GM19397 (cell line): ENCODE data around the gene CBX6.

Experiments
- ATAC-seq: cut with Tn5 transposase; IDR thresholded peaks from one replicate; pipeline ENCODE4 v1.9.1; 2021; ENCODE audit warnings: mild to moderate bottlenecking, moderate library complexity; ENCODE audit not compliant: unreplicated experiment

CBX6 gene

DNA sequence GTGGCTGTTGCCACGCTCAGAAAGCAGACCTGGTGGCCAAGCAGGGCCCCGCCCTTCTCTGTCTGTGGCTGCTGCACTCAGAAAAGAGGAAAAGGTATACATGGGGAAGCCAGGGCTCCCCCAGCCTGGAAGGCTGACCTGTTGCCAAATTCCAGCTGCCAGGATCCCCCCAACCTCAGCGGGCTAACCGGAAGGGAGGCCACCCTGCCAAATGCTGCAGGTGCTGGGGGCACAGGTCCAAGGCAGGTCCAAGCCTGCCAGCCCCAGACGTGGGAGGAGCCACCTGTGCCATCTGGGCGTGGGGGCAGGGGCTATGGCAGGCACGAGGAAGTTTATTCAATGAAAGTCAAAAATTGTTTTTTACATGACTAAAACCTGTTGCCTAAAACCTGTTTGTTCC lies 30.8 kb downstream of the CBX6 start:
- no peak for ATAC-seq

DNA sequence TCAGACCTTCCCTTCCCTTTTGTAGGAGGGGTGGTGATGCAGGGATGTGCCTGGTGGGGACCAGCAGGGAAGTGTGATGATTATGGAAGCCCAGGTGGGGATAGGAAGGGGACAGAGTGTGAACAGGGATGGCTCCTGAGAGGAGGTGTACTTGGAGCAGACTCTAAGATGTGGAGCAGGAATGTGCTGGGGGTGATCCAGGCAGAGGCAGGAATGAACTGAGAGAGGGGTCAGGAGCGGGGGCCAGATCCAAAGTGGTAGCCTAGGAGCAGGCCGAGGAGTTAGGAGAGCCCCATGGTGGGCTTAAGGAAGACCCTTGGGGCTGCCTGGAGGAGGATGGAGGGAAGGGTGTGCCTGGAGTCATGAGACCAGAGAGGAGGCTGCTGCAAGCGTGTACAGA lies 31.9 kb downstream of the CBX6 start:
- ATAC-seq = no peak

DNA sequence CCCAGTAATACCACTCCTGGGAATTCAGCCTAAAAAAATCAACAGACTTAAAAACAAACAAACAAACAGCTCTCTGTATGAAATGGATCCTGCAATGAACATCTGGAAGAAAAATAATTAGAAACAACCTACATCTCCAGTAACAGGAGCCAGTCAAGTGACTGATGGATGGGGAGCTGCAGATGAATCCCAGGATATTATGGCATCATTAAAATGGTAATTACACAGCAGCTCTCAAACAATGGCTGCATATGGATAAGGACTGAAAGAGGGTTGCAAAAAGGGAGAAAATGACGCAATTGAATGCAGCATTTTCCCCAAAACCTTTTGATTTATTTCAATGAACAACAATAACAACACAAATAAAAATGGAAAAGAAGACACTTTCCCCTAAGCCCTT lies 32.3 kb downstream of the CBX6 start:
- ATAC-seq = no peak

- ATAC-seq = no peak
Measured at GRCh38 chr22:38837414-38837928, 34.5 kb downstream of the CBX6 start.

GRCh38 chr22:38835888-38836301 lies 36.1 kb downstream of the CBX6 start:
- ATAC-seq = no peak

- ATAC-seq = no peak
Measured at GRCh38 chr22:38834991-38835390, 37.0 kb downstream of the CBX6 start.

DNA sequence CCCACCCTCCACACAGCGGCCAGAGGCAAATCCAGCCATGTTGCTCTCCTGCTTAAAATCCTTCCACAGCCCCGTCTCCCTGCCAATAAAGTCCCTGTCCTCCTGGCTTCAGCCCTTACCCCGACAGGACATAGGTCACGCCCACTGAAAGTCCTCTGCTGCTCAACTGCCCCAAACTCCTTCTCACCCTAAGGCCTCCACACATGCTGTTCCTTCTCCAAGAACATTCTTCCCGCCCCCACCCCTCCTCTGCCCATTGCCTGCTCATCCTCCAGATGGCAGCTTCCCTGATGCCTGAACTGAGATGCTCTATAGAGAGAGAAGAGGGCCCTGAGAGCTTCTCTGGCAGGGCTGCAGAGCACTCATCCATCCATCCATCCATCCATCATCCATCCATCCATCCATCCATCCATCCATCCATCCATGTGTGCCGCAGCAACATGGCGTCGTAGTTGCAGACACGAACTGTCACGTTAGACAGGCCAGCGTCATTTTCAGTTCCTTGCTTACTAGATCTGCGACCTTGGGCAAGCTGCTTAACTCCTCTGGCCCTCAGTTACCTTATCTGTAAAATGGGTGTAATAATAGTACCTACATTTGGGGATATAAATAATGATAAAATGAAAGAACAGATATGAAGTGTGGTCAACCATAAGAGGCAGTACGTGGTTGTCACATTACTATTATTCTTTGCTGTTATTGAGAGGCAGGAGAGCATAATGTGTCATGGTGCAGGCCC lies 37.6 kb downstream of the CBX6 start:
- no peak for ATAC-seq

DNA sequence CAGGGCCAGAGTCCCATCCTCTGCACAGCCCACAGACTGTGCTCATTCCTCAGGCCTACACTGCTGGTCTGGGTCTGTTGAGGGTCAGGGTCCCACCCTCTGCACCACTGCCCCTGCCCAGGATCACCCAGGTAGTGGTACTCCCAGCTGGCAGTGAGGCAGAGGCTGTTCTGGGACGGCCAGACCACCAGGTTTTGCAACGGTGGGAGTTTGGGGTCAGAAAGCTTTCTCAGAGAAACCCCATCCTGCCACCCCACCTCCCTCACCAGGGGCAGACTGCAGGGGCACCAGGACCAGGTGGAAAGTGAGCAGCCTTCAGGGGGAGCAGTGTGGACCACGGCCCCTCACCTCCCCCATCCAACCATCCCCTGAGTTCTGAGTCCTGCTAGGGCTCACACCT lies 39.0 kb downstream of the CBX6 start:
- ATAC-seq = no peak

GRCh38 chr22:38832005-38832978 lies 39.7 kb downstream of the CBX6 start:
- no peak for ATAC-seq

DNA sequence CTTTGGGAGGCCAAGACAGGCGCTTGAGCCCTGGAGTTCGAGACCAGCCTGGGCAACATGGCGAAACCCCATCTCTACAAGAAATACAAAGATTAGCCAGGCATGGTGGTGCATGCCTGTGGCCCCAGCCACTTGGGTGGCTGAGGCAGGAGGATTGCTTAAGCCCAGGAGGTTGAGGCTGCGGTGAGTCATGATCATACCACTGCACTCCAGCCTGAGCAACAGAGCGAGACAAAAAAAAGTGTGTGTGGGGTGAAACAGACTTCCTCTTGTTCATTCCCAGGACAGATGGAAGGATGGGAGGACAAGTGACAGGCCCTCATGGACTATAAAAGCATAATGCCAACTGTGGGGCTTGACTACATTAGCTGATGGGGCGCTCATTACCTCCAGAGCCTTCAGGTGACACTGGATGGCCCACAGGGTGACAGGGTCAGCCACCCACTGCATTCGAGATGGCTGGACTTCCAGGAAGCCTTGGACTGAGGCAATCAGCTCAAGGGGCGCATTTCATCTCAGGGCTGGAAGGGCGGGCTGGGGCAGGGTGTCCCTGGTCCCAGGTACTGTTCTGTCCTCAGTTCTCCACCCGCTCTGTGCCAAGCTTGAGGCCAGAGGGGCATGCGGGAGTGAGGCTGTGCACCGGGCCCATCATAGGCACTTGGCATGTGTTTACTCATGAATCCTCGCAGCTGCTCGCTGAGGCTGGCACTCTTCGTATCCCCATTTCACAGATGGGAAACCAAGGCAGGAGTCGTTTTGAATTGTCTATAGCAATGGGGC lies 40.7 kb downstream of the CBX6 start:
- no peak for ATAC-seq

GRCh38 chr22:38830845-38831108 lies 41.2 kb downstream of the CBX6 start:
- no peak for ATAC-seq

DNA sequence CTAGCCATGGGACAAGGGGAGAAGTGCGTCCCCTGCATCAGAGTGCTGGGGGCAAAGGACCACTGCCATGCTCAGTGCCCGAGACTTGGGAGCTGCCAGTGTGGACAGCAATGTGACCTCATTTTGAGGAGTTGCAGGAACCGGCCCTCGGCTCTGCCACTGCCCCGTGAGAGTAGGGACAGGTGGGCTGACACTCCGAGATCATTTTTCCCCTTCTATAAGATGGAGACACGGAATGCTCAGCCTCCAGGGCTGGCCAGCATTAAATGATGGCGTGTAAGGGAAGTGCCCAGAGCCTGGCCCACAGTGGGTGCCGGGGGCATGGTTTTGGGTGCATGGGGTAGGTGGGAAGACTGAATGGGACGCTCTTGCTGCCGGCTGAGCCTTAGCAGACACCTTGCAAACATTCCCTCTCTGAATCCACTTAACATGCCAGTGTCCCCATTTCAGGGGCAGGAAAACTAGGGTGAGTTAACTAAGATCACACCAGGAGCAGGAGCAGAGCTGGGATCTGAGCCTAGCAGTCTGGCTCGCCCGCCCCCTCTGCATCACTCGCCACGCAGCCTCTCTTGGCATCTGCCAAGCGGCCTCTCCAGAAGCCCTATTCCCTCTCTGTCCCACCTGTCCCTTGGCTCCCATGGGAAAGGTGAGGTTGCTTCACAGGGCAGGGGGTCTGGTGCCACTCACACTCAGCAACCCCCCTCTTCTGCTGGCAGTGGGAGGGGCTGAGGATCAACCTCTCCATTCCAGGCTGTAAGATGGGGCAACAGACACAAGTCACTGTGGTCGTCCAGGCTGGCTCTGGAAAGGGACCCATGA lies 41.8 kb downstream of the CBX6 start:
- ATAC-seq = no peak

- no peak for ATAC-seq
Measured at GRCh38 chr22:38829485-38829884, 42.5 kb downstream of the CBX6 start.

DNA sequence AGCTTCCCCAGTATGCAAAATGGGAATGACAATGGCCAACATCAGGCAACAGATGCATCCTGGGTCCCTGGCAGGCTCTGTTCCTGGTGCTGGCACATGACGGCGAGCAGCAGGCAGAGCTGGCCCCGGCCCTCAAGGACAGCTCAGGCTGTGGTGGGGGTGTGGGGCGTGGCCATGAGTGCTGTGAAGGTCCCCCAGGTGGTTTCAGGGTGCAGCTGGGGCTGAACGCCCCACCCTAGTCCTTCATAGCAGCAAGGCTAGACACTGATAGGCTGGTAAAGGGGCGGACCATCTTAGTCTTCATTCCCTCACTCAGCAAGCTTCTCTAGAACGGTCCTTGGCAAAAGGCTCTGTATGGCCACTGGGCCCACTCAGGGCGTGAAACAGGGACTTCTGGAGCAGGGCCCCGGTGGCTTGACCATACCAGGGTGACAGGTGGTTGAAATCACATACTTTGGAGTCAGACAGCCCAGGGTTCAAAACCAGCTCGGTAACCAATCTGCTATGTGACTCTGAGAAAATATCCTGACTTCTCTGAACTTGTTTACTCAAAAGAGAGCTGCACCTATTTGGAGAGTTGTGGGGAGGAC lies 43.3 kb downstream of the CBX6 start:
- no peak for ATAC-seq

GRCh38 chr22:38828191-38828590 lies 43.8 kb downstream of the CBX6 start:
- ATAC-seq = no peak

DNA sequence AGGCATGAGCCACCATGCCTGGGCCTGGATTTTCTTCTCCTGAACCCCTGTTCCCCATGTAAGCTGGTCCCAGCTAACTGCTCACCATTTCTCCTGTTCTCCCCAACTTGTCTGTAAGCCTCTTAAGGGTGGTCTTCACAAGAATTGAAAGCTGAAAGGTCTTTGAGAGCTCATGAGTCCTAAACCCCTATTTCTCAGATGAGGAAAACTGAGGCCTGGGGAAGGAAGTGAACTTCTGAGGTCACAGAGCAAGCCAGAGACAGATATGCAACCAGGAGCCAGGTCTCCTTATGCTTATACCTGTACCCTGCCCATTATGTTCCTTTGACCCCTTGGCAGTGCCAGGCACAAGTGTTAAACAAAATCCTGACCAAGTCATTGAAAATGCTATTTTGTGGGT lies 44.5 kb downstream of the CBX6 start:
- ATAC-seq = no peak

GRCh38 chr22:38826801-38827200 lies 45.2 kb downstream of the CBX6 start:
- no peak for ATAC-seq

DNA sequence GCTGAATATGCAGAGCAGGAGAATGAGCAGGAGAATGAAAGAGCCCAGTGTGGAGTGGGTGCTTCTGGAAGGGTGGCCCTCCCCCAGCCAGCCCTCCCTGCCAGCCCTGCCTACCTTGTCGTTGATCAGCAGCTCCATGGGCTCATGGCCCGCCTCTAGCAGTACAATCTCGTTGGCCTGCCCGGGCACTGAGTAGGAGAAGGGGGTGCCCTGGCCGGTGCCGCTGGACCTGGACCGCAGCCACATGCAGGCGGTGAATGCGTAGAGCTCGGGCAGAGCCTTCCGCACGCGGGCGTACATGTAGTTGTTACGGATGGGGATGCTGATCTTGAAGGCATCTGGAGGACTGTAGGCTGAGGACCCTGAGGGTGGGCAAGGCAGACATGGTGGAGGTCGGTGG lies 45.6 kb downstream of the CBX6 start:
- ATAC-seq = no peak

DNA sequence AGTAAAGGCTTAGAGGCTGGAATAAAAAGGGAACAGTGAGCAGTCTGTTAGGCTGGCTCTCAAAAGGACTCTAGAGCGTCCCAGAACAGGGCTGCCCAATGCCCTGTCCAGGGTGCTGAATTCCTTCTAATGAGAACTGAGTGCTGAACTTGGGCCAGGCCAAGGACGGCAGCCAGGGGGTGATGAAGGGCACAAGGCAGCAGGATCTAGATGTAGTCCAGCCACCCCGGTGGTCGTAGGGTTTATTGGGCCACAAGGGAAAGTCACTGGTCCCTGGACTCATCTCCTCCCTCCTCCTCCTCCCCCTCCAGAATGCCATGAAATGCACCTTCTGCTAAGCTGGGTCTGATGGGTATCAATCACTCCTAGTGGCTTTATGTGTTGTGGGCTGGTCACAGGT lies 47.4 kb downstream of the CBX6 start:
- no peak for ATAC-seq

DNA sequence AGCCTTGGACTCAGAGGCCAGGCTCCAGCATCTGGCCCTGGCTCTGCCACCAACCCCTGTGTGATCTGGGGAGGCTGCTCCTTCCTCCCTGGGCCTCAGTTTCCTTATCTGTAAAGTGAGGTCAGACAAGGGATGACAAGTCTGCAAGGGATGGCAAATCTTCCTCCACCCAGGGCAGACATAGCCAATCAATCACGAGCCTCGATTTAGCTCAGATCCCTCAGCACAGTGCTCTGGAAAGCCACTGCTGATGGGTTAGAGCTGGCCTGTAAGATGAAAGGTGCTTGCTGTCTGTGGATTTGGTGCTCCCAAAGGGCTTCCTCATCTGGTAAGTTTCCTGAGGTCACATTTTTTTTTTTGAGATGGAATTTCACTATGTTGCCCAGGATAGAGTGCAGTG lies 48.4 kb downstream of the CBX6 start:
- no peak for ATAC-seq
